ENCODE data around the gene ANKRD13B.

ANKRD13B gene

DNA sequence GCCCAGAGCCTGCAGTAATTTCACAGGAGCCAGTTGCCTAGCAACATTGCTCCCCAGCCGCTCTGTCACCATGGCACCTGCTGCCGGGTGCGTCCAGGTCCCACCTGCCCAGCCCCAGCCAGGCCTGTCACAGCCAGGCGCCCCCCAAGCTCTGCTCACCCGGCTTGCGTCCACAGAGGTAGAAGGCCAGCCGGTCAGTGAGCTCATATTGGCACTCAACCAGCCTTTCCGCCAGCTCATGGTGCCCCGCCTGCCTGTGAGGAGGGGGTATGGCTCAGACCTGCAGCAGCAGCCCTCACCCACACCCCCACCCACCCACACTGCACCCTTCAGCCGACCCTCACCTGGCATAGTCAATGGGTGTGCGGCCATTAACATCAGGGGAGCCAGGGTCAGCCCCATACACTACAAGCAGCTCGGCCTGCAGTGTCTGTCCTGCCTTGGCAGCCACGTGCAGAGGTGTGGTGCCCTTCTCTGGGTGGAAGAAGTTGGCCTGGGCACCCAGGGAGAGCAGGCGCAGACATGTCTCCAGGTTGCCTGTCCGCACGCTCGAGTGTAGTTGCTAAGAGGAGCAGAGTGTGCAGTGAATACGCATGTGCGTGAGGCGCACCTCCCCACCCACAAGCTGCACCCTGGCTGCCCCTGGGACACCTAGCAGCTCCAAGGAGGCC lies 11.2 kb upstream of the ANKRD13B start:
- Histone ChIP-seq H3K4me2 (ENCODE audit: low read length, poor library complexity, severe bottlenecking) (no peak overlapping the region), H2BK120ac (ENCODE audit: low read depth, low read length) (no peak overlapping the region), H3K23ac (ENCODE audit: low read length in 2 of 2) (no peak overlapping the region), H2AK5ac (ENCODE audit: low read length, severe bottlenecking) (no peak overlapping the region), H3K18ac (ENCODE audit: low read depth in 1 of 2, low read length in 2 of 2) (no peak overlapping the region), H3K36me3 (ENCODE audit: control insufficient read depth in 1 of 2, insufficient read depth in 2 of 2, low read depth in 1 of 2, low read length in 2 of 2) (peaks cover 60 to 68% of the 10 kb centered on the region in 2 experiments), H3K4ac (ENCODE audit: low read depth in 1 of 2, low read length in 2 of 2) (no peak overlapping the region), H3K79me1 (replicated peaks; ENCODE audit: low read length, poor library complexity, severe bottlenecking) (peaks cover 46% of the 10 kb centered on the region), H2BK5ac (ENCODE audit: low read depth, low read length, poor library complexity, severe bottlenecking) (no peak overlapping the region), H3K9ac (ENCODE audit: low read length) (no peak overlapping the region), H2BK15ac (ENCODE audit: low read depth, poor library complexity, severe bottlenecking) (no peak overlapping the region), H3K27me3 (ENCODE audit: control insufficient read depth in 1 of 2, insufficient read depth in 1 of 2, low read length in 2 of 2) (no peaks in the 10 kb centered on the region), H4K8ac (ENCODE audit: low read length) (no peak overlapping the region), H4K91ac (ENCODE audit: low read length) (no peak overlapping the region), H3K4me3 (ENCODE audit: insufficient read depth in 1 of 2, low read depth in 1 of 2, low read length in 2 of 2) (no peak overlapping the region), H2AFZ (ENCODE audit: low read depth, low read length) (no peak overlapping the region), H3K14ac (ENCODE audit: low read length in 2 of 2) (no peak overlapping the region), H3K9me3 (ENCODE audit: control insufficient read depth, low read length) (no peaks in the 10 kb centered on the region), H3K27ac (ENCODE audit: low read length, poor library complexity, severe bottlenecking) (no peak overlapping the region), H2BK12ac (ENCODE audit: low read length in 2 of 2) (no peak overlapping the region), H3K4me1 (ENCODE audit: control insufficient read depth, insufficient read depth, low read depth, low read length) (peaks cover 31% of the 10 kb centered on the region)
- DNase-seq: no peak
- WGBS: 95% methylated on average over 20 of the region's 20 CpGs

DNA sequence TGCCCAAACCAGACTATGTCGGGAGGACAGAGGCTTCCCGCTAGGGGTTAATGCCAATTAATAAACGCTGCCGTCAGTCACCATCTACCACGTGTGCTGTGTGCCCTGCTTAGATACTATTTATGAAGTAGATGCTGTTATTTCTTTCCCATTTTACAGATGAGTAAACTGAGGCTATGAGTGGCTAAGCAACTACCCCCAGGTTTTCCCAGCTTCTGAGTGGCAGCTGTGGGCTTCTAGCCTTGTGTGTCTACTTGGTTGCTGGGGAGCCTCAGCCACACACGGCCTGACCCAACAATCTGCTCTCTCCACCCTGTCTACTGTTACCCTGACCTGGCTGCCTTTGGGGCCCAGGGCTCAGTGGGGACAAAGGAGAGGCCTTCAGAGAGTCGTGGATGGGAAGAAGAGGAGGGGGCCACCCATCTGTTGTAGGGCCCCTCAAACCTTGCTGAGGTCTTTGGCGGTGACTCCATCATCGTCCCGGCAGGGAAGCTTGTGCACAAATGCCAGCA lies 10.6 kb upstream of the ANKRD13B start:
- no peak overlapping the region for H4K8ac ChIP-seq (ENCODE audit: low read length)
- 93% methylated on average over 10 of the region's 10 CpGs for WGBS
- DNase-seq: no peak

DNA sequence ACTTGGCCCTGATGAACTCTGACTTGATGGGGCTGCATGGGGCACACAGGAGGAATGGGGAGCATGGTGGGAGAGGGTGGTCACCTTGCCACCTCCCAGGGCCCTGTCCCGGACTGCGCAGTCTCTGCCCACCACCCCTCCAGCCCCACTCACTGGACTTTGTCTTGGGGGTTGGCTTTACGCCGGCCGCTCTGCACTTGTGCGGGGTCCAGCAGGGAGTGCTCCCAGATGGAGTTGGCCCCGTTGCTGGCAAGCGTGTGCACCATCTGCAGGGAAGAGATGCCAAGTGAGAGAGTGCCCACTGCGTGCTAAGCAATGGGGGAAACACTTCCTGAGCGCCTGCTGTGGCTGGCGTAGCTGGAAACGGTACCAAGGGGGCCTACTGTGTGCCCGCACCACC lies 10.2 kb upstream of the ANKRD13B start:
- H3K18ac ChIP-seq (ENCODE audit: low read depth in 1 of 2, low read length in 2 of 2): no peak overlapping the region
- H3K4me3 ChIP-seq (ENCODE audit: insufficient read depth in 1 of 2, low read depth in 1 of 2, low read length in 2 of 2): no peak overlapping the region
- no peak overlapping the region for H2AK5ac ChIP-seq (ENCODE audit: low read length, severe bottlenecking)
- peaks cover 41% of the 10 kb centered on the region for H3K4me1 ChIP-seq (ENCODE audit: control insufficient read depth, insufficient read depth, low read depth, low read length)
- H3K4ac ChIP-seq (ENCODE audit: low read depth in 1 of 2, low read length in 2 of 2): no peak overlapping the region
- H4K91ac ChIP-seq (ENCODE audit: low read length): no peak overlapping the region
- H3K14ac ChIP-seq (ENCODE audit: low read length in 2 of 2): no peak overlapping the region
- H3K27me3 ChIP-seq (ENCODE audit: control insufficient read depth in 1 of 2, insufficient read depth in 1 of 2, low read length in 2 of 2): no peaks in the 10 kb centered on the region
- peaks cover 41% of the 10 kb centered on the region for H3K79me1 ChIP-seq (replicated peaks; ENCODE audit: low read length, poor library complexity, severe bottlenecking)
- 96% methylated on average over 12 of the region's 13 CpGs for WGBS
- H3K27ac ChIP-seq (ENCODE audit: low read length, poor library complexity, severe bottlenecking): no peak overlapping the region
- no peak overlapping the region for H3K9ac ChIP-seq (ENCODE audit: low read length)
- DNase-seq: no peak
- H3K23ac ChIP-seq (ENCODE audit: low read length in 2 of 2): no peak overlapping the region
- no peak overlapping the region for H2BK15ac ChIP-seq (ENCODE audit: low read depth, poor library complexity, severe bottlenecking)
- no peak overlapping the region for H2BK12ac ChIP-seq (ENCODE audit: low read length in 2 of 2)
- H2BK5ac ChIP-seq (ENCODE audit: low read depth, low read length, poor library complexity, severe bottlenecking): no peak overlapping the region
- no peaks in the 10 kb centered on the region for H3K9me3 ChIP-seq (ENCODE audit: control insufficient read depth, low read length)
- H3K36me3 ChIP-seq (ENCODE audit: control insufficient read depth in 1 of 2, insufficient read depth in 2 of 2, low read depth in 1 of 2, low read length in 2 of 2): peaks cover 49 to 57% of the 10 kb centered on the region in 2 experiments
- no peak overlapping the region for H2AFZ ChIP-seq (ENCODE audit: low read depth, low read length)
- no peak overlapping the region for H4K8ac ChIP-seq (ENCODE audit: low read length)
- no peak overlapping the region for H2BK120ac ChIP-seq (ENCODE audit: low read depth, low read length)
- no peak overlapping the region for H3K4me2 ChIP-seq (ENCODE audit: low read length, poor library complexity, severe bottlenecking)

More for the DNA sequence above, 10.6 kb upstream of the ANKRD13B start:
- Histone ChIP-seq H3K4ac (ENCODE audit: low read depth in 1 of 2, low read length in 2 of 2) (no peak overlapping the region), H2AK5ac (ENCODE audit: low read length, severe bottlenecking) (no peak overlapping the region), H4K91ac (ENCODE audit: low read length) (no peak overlapping the region), H2BK120ac (ENCODE audit: low read depth, low read length) (no peak overlapping the region), H3K4me1 (ENCODE audit: control insufficient read depth, insufficient read depth, low read depth, low read length) (peaks cover 37% of the 10 kb centered on the region), H3K18ac (ENCODE audit: low read depth in 1 of 2, low read length in 2 of 2) (no peak overlapping the region), H2AFZ (ENCODE audit: low read depth, low read length) (no peak overlapping the region), H2BK5ac (ENCODE audit: low read depth, low read length, poor library complexity, severe bottlenecking) (no peak overlapping the region), H3K27ac (ENCODE audit: low read length, poor library complexity, severe bottlenecking) (no peak overlapping the region), H3K36me3 (ENCODE audit: control insufficient read depth in 1 of 2, insufficient read depth in 2 of 2, low read depth in 1 of 2, low read length in 2 of 2) (peaks cover 54 to 62% of the 10 kb centered on the region in 2 experiments), H3K4me2 (ENCODE audit: low read length, poor library complexity, severe bottlenecking) (no peak overlapping the region), H3K27me3 (ENCODE audit: control insufficient read depth in 1 of 2, insufficient read depth in 1 of 2, low read length in 2 of 2) (no peaks in the 10 kb centered on the region), H3K79me1 (replicated peaks; ENCODE audit: low read length, poor library complexity, severe bottlenecking) (peaks cover 42% of the 10 kb centered on the region), H3K14ac (ENCODE audit: low read length in 2 of 2) (no peak overlapping the region), H2BK15ac (ENCODE audit: low read depth, poor library complexity, severe bottlenecking) (no peak overlapping the region), H3K23ac (ENCODE audit: low read length in 2 of 2) (no peak overlapping the region), H2BK12ac (ENCODE audit: low read length in 2 of 2) (no peak overlapping the region), H3K4me3 (ENCODE audit: insufficient read depth in 1 of 2, low read depth in 1 of 2, low read length in 2 of 2) (no peak overlapping the region), H3K9me3 (ENCODE audit: control insufficient read depth, low read length) (no peaks in the 10 kb centered on the region), H3K9ac (ENCODE audit: low read length) (no peak overlapping the region)

DNA sequence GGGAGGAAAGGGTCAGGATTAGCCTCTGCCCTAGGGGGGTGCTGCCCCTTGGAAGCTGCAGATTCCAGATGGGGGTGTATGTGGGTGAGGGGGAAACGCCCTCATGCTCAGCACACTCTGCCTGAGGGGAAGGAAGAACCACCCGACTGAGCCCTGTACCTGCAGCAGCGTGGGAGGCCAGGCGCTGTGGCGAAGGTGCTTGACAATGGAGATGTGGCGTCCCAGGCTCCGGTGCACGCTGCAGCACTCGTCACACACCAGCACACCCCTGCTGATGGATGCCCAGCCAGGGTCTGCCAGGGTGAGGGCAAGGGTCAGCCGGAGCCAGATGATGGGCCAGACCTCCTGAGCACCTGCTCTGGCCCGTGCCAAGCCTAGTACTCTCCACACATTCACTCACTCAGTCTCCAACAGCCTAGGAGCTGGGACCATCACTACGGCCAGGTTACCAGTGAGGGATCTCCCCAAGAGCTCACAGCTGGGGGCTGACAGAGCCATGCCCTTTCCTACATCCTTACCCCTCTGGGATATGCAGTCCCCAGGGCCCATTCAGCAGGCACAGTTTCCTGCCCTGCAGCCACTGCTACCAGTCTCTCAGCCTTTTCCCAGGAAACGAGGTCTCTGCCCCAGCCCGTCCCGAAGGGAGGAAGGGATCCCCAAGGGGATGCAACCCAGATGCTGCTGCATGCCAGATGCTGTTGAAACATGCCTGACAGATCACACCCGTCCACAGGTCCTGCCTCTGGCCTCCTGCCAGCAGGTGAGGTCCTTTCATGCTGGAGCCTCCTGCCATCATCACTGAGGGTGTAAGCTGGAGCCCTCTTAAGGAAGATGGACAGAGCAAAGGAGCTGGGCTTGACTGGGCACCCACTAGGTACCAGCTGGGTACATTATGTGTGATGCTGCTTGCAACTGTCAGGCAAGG lies 9.3 kb upstream of the ANKRD13B start:
- H2AFZ ChIP-seq (ENCODE audit: low read depth, low read length): no peak overlapping the region
- no peak overlapping the region for H2BK12ac ChIP-seq (ENCODE audit: low read length in 2 of 2)
- no peak overlapping the region for H3K18ac ChIP-seq (ENCODE audit: low read depth in 1 of 2, low read length in 2 of 2)
- H4K8ac ChIP-seq (ENCODE audit: low read length): no peak overlapping the region
- peaks cover 33% of the 10 kb centered on the region for H3K79me1 ChIP-seq (replicated peaks; ENCODE audit: low read length, poor library complexity, severe bottlenecking)
- peaks cover 41 to 49% of the 10 kb centered on the region in 2 experiments for H3K36me3 ChIP-seq (ENCODE audit: control insufficient read depth in 1 of 2, insufficient read depth in 2 of 2, low read depth in 1 of 2, low read length in 2 of 2)
- no peaks in the 10 kb centered on the region for H3K9me3 ChIP-seq (ENCODE audit: control insufficient read depth, low read length)
- no peaks in the 10 kb centered on the region for H3K27me3 ChIP-seq (ENCODE audit: control insufficient read depth in 1 of 2, insufficient read depth in 1 of 2, low read length in 2 of 2)
- H4K91ac ChIP-seq (ENCODE audit: low read length): no peak overlapping the region
- no peak overlapping the region for H2BK5ac ChIP-seq (ENCODE audit: low read depth, low read length, poor library complexity, severe bottlenecking)
- no peak overlapping the region for H3K9ac ChIP-seq (ENCODE audit: low read length)
- no peak overlapping the region for H3K27ac ChIP-seq (ENCODE audit: low read length, poor library complexity, severe bottlenecking)
- WGBS: 91% methylated on average over 15 of the region's 16 CpGs
- no peak overlapping the region for H2AK5ac ChIP-seq (ENCODE audit: low read length, severe bottlenecking)
- H3K4me1 ChIP-seq (ENCODE audit: control insufficient read depth, insufficient read depth, low read depth, low read length): peaks cover 43% of the 10 kb centered on the region
- no peak overlapping the region for H3K14ac ChIP-seq (ENCODE audit: low read length in 2 of 2)
- no peak overlapping the region for H3K4me2 ChIP-seq (ENCODE audit: low read length, poor library complexity, severe bottlenecking)
- H3K4ac ChIP-seq (ENCODE audit: low read depth in 1 of 2, low read length in 2 of 2): no peak overlapping the region
- H2BK15ac ChIP-seq (ENCODE audit: low read depth, poor library complexity, severe bottlenecking): no peak overlapping the region
- H2BK120ac ChIP-seq (ENCODE audit: low read depth, low read length): no peak overlapping the region
- no peak overlapping the region for H3K4me3 ChIP-seq (ENCODE audit: insufficient read depth in 1 of 2, low read depth in 1 of 2, low read length in 2 of 2)
- no peak overlapping the region for H3K23ac ChIP-seq (ENCODE audit: low read length in 2 of 2)
- DNase-seq: no peak
